Suppressor macrophage treated with lipopolysaccharide for 1 hour (primary cell): ENCODE measurements around the gene ARHGEF16.

Experiments used
- DNase-seq, 3 donors: peaks; one replicate each; pipeline ENCODE4 v3.0.0-alpha.2; 2020 to 2022

Gene ARHGEF16

GRCh38 chr1:3423245-3423829, 31.1 kb upstream of the ARHGEF16 start:
- DNase-seq: no peak

GRCh38 chr1:3423896-3424611, 30.4 kb upstream of the ARHGEF16 start:
- no peak for DNase-seq

- no peak for DNase-seq
These were observed 28.8 kb upstream of the ARHGEF16 start for GRCh38 chr1:3425486-3426215.

GRCh38 chr1:3426956-3427535, 27.4 kb upstream of the ARHGEF16 start:
- DNase-seq: no peak

GRCh38 chr1:3427711-3428704, 26.5 kb upstream of the ARHGEF16 start:
- DNase-seq: no peak

GRCh38 chr1:3428899-3429298, 25.6 kb upstream of the ARHGEF16 start:
- no peak for DNase-seq

- DNase-seq: no peak
These were observed 25.1 kb upstream of the ARHGEF16 start for GRCh38 chr1:3429320-3429719.

- no peak for DNase-seq
These were observed 24.7 kb upstream of the ARHGEF16 start for GRCh38 chr1:3429766-3430165.

GRCh38 chr1:3430406-3430805, 24.1 kb upstream of the ARHGEF16 start:
- DNase-seq: no peak

- DNase-seq: no peak
These were observed 23.6 kb upstream of the ARHGEF16 start for GRCh38 chr1:3430820-3431219.

GRCh38 chr1:3431266-3431665, 23.2 kb upstream of the ARHGEF16 start:
- DNase-seq: no peak

GRCh38 chr1:3431686-3432085, 22.8 kb upstream of the ARHGEF16 start:
- no peak for DNase-seq

GRCh38 chr1:3432306-3432705, 22.2 kb upstream of the ARHGEF16 start:
- no peak for DNase-seq

GRCh38 chr1:3433076-3433475, 21.4 kb upstream of the ARHGEF16 start:
- DNase-seq: no peak

- no peak for DNase-seq
These were observed 20.7 kb upstream of the ARHGEF16 start for GRCh38 chr1:3433596-3434320.

GRCh38 chr1:3434406-3435110, 19.9 kb upstream of the ARHGEF16 start:
- DNase-seq: no peak

GRCh38 chr1:3435666-3436065, 18.8 kb upstream of the ARHGEF16 start:
- DNase-seq: no peak

- no peak for DNase-seq
These were observed 18.0 kb upstream of the ARHGEF16 start for GRCh38 chr1:3436451-3436850.

- DNase-seq: no peak
These were observed 17.6 kb upstream of the ARHGEF16 start for GRCh38 chr1:3436901-3437300.

- no peak for DNase-seq
These were observed 15.7 kb upstream of the ARHGEF16 start for GRCh38 chr1:3438661-3439180.
